GM23338 (cell line): ENCODE measurements around the gene MAP3K7CL.

ENCODE experiments used
- EZH2 ChIP-seq: fragments of 200-600 bp; sonication (generic); IDR thresholded peaks from one replicate; pipeline ENCODE4 v1.8.0; 2017; ENCODE audit warnings: antibody characterized with exemption, mild to moderate bottlenecking, low read depth; ENCODE audit not compliant: unreplicated experiment
- NANOG ChIP-seq: IDR thresholded peaks from 2 replicates; pipeline ENCODE4 v1.6.1; 2016; ENCODE audit warnings: antibody characterized with exemption, borderline replicate concordance
- POLR2AphosphoS5 ChIP-seq: IDR thresholded peaks from 2 replicates; pipeline ENCODE4 v1.6.1; 2016; ENCODE audit warnings: antibody characterized with exemption, low read depth
- TF ChIP-seq, protein P1 (sequence below), 2 experiments: fragments of 200-600 bp in 1 of 2; sonication (generic) in 1 of 2; conservative IDR thresholded peaks; 2 replicates each; pipeline versions ENCODE4 v1.5.1 to v1.6.1; 2016 to 2017; ENCODE audit warnings: antibody characterized with exemption in 2 of 2, low read depth in 2 of 2, mild to moderate bottlenecking in 2 of 2, moderate library complexity in 1 of 2

DNA sequence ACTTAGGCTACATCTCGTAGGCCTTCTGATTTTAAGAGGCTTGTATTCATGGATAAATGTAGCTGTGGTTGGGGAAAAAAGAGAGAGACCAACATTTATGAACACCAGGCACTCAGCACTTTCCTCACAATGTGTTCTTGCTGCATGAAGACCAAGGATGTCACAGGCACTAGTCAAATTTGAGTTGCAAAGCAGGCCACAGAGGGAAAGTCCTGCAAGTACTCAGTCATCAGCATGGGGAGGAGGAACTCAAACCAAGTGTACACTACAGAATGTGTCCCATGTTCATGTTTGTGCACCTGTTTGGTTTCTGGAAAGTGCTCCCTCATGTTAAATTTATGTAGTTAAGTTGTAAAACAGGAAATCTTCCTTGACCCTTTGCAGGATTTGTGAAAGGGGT is 8.7 kb upstream of the MAP3K7CL start:
- TF ChIP-seq POLR2AphosphoS5 (no peak), NANOG (no peak), EZH2 (no peak)
- TF ChIP-seq, protein P1, sequence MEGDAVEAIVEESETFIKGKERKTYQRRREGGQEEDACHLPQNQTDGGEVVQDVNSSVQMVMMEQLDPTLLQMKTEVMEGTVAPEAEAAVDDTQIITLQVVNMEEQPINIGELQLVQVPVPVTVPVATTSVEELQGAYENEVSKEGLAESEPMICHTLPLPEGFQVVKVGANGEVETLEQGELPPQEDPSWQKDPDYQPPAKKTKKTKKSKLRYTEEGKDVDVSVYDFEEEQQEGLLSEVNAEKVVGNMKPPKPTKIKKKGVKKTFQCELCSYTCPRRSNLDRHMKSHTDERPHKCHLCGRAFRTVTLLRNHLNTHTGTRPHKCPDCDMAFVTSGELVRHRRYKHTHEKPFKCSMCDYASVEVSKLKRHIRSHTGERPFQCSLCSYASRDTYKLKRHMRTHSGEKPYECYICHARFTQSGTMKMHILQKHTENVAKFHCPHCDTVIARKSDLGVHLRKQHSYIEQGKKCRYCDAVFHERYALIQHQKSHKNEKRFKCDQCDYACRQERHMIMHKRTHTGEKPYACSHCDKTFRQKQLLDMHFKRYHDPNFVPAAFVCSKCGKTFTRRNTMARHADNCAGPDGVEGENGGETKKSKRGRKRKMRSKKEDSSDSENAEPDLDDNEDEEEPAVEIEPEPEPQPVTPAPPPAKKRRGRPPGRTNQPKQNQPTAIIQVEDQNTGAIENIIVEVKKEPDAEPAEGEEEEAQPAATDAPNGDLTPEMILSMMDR (conservative IDR thresholded peaks at IDR 0.05; ENCODE audit: low read depth in 2 of 2), result no peak
